SK-N-SH treated with all-trans-retinoic acid at 6 μM for 48 hours (cell line): ENCODE measurements around the gene THAP2.

Source experiments
- ATAC-seq: fragments of 200-7000 bp; cut with Tn5 transposase; 3 replicates; pipeline ENCODE4 v1.9.1; 2020; ENCODE audit warnings: mild to moderate bottlenecking, moderate library complexity
- ARNTL ChIP-seq: fragments of 450-650 bp; formaldehyde crosslinking; IDR thresholded peaks from 2 replicates; pipeline ENCODE4 v1.5.0; 2020; ENCODE audit warnings: low read depth, mild to moderate bottlenecking, moderate library complexity, borderline replicate concordance
- BACH2 ChIP-seq: fragments of 250-450 bp; sonication (Bioruptor Pico); IDR thresholded peaks from 2 replicates; pipeline ENCODE4 v1.9.0; 2021; ENCODE audit warnings: mild to moderate bottlenecking, borderline replicate concordance
- CSDC2 ChIP-seq: fragments of 250-450 bp; sonication (Bioruptor Pico); IDR thresholded peaks from 2 replicates; pipeline ENCODE4 v1.5.0; 2020; ENCODE audit warnings: mild to moderate bottlenecking, moderate library complexity
- ESRRG ChIP-seq: fragments of 250-450 bp; sonication (Bioruptor Pico); IDR thresholded peaks from 2 replicates; pipeline ENCODE4 v1.6.1; 2021; ENCODE audit warnings: mild to moderate bottlenecking
- GLIS3 ChIP-seq: fragments of 250-450 bp; sonication (Bioruptor Pico); IDR thresholded peaks from 2 replicates; pipeline ENCODE4 v1.5.0; 2020; ENCODE audit warnings: mild to moderate bottlenecking, moderate library complexity
- ISL1 ChIP-seq: fragments of 250-450 bp; sonication (Bioruptor Pico); IDR thresholded peaks from 2 replicates; pipeline ENCODE4 v2.1.2; 2022; ENCODE audit warnings: mild to moderate bottlenecking, moderate library complexity
- OSR1 ChIP-seq: fragments of 250-450 bp; sonication (Bioruptor Pico); IDR thresholded peaks from 2 replicates; pipeline ENCODE4 v1.8.0; 2022; ENCODE audit warnings: moderate library complexity, mild to moderate bottlenecking, inconsistent platforms
- PPARA ChIP-seq: fragments of 250-450 bp; sonication (Bioruptor Pico); IDR thresholded peaks from 2 replicates; pipeline ENCODE4 v1.5.0; 2020; ENCODE audit warnings: mild to moderate bottlenecking, borderline replicate concordance
- RARB ChIP-seq: fragments of 250-450 bp; sonication (Bioruptor Pico); IDR thresholded peaks from 2 replicates; pipeline ENCODE4 v1.8.0; 2021; ENCODE audit warnings: mild to moderate bottlenecking, moderate library complexity
- SNAI2 ChIP-seq: fragments of 250-450 bp; sonication (Bioruptor Pico); IDR thresholded peaks from 2 replicates; pipeline ENCODE4 v1.5.0; 2020; ENCODE audit warnings: mild to moderate bottlenecking, moderate library complexity
- TCF4 ChIP-seq: fragments of 250-450 bp; sonication (Bioruptor Pico); IDR thresholded peaks from 2 replicates; pipeline ENCODE4 v1.8.0; 2021; ENCODE audit warnings: mild to moderate bottlenecking, moderate library complexity, borderline replicate concordance
- TOX ChIP-seq: fragments of 250-450 bp; sonication (Bioruptor Pico); IDR thresholded peaks from 2 replicates; pipeline ENCODE4 v1.8.0; 2021; ENCODE audit warnings: mild to moderate bottlenecking, moderate library complexity, borderline replicate concordance
- ZC3H10 ChIP-seq: fragments of 250-450 bp; sonication (Bioruptor Pico); IDR thresholded peaks from 2 replicates; pipeline ENCODE4 v1.5.1; 2021; ENCODE audit warnings: mild to moderate bottlenecking, moderate library complexity
- ZFP3 ChIP-seq: fragments of 250-450 bp; sonication (Bioruptor Pico); IDR thresholded peaks from 2 replicates; pipeline ENCODE4 v1.5.0; 2020; ENCODE audit warnings: mild to moderate bottlenecking, moderate library complexity
- ZFP30 ChIP-seq: fragments of 450-650 bp; formaldehyde crosslinking; IDR thresholded peaks from 2 replicates; pipeline ENCODE4 v1.5.0; 2022; ENCODE audit warnings: mild to moderate bottlenecking, moderate library complexity
- ZNF565 ChIP-seq: fragments of 450-650 bp; formaldehyde crosslinking; conservative IDR thresholded peaks from 2 replicates; pipeline ENCODE4 v1.5.0; 2020; ENCODE audit warnings: low read depth, mild to moderate bottlenecking, moderate library complexity
- ZNF70 ChIP-seq: fragments of 450-650 bp; formaldehyde crosslinking; IDR thresholded peaks from 2 replicates; pipeline ENCODE4 v1.5.0; 2020; ENCODE audit warnings: mild to moderate bottlenecking, moderate library complexity
- TF ChIP-seq, protein P1 (sequence below): fragments of 250-450 bp; sonication (Bioruptor Pico); IDR thresholded peaks from 2 replicates; pipeline ENCODE4 v1.8.0; 2021; ENCODE audit warnings: low read depth, mild to moderate bottlenecking, moderate library complexity, borderline replicate concordance
- TF ChIP-seq, protein P2 (sequence below): fragments of 250-450 bp; sonication (Bioruptor Pico); IDR thresholded peaks from 2 replicates; pipeline ENCODE4 v1.5.1; 2020; ENCODE audit warnings: low read depth, mild to moderate bottlenecking, moderate library complexity
- TF ChIP-seq, protein P3 (sequence below): fragments of 250-450 bp; sonication (Bioruptor Pico); IDR thresholded peaks from 2 replicates; pipeline ENCODE4 v1.5.1; 2021; ENCODE audit warnings: mild to moderate bottlenecking, moderate library complexity
- TF ChIP-seq, protein P4 (sequence below): fragments of 250-450 bp; sonication (Bioruptor Pico); IDR thresholded peaks from 2 replicates; pipeline ENCODE4 v1.8.0; 2020; ENCODE audit warnings: mild to moderate bottlenecking, moderate library complexity, borderline replicate concordance
- TF ChIP-seq, protein P5 (sequence below): fragments of 250-450 bp; sonication (Bioruptor Pico); IDR thresholded peaks from 2 replicates; pipeline ENCODE4 v1.5.0; 2020; ENCODE audit warnings: mild to moderate bottlenecking, moderate library complexity

THAP2 gene

DNA sequence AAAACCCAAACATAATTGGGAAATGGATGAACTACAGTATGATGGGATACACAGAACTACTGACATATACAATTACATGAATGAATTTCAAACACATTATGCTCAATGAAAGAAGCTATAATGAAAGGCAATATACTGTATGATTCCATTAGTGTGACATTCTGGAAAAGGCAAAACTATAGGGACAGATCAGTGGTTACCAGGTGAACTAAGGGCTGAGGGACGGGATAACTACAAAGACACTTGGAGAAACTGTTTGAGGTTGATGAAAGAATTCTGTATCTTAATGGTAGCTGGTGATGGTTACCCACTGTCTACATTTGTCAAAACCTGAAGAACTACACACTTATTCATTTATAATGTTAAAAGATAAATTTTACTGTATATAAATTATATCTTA, 8.2 kb upstream of the THAP2 start:
- no peak for ATAC-seq
- TF ChIP-seq PPARA (CRISPR knock-in tag) = no peak
- TF ChIP-seq, protein P1, sequence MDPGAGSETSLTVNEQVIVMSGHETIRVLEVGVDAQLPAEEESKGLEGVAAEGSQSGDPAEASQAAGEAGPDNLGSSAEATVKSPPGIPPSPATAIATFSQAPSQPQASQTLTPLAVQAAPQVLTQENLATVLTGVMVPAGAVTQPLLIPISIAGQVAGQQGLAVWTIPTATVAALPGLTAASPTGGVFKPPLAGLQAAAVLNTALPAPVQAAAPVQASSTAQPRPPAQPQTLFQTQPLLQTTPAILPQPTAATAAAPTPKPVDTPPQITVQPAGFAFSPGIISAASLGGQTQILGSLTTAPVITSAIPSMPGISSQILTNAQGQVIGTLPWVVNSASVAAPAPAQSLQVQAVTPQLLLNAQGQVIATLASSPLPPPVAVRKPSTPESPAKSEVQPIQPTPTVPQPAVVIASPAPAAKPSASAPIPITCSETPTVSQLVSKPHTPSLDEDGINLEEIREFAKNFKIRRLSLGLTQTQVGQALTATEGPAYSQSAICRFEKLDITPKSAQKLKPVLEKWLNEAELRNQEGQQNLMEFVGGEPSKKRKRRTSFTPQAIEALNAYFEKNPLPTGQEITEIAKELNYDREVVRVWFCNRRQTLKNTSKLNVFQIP = no peak
- no peak for TF ChIP-seq BACH2
- no peak for TF ChIP-seq ZC3H10 (CRISPR knock-in tag)
- TF ChIP-seq ISL1 (CRISPR knock-in tag) = no peak
- TF ChIP-seq ESRRG (CRISPR knock-in tag) = no peak
- TF ChIP-seq, protein P2, sequence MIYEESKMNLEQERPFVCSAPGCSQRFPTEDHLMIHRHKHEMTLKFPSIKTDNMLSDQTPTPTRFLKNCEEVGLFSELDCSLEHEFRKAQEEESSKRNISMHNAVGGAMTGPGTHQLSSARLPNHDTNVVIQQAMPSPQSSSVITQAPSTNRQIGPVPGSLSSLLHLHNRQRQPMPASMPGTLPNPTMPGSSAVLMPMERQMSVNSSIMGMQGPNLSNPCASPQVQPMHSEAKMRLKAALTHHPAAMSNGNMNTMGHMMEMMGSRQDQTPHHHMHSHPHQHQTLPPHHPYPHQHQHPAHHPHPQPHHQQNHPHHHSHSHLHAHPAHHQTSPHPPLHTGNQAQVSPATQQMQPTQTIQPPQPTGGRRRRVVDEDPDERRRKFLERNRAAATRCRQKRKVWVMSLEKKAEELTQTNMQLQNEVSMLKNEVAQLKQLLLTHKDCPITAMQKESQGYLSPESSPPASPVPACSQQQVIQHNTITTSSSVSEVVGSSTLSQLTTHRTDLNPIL (CRISPR knock-in tag) = no peak
- TF ChIP-seq ZFP3 (CRISPR knock-in tag) = no peak
- TF ChIP-seq, protein P3, sequence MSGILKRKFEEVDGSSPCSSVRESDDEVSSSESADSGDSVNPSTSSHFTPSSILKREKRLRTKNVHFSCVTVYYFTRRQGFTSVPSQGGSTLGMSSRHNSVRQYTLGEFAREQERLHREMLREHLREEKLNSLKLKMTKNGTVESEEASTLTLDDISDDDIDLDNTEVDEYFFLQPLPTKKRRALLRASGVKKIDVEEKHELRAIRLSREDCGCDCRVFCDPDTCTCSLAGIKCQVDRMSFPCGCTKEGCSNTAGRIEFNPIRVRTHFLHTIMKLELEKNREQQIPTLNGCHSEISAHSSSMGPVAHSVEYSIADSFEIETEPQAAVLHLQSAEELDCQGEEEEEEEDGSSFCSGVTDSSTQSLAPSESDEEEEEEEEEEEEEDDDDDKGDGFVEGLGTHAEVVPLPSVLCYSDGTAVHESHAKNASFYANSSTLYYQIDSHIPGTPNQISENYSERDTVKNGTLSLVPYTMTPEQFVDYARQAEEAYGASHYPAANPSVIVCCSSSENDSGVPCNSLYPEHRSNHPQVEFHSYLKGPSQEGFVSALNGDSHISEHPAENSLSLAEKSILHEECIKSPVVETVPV (CRISPR knock-in tag) = no peak
- no peak for TF ChIP-seq TCF4 (CRISPR knock-in tag)
- TF ChIP-seq OSR1 (CRISPR knock-in tag) = no peak
- no peak for TF ChIP-seq RARB (CRISPR knock-in tag)
- TF ChIP-seq ZNF565 (CRISPR knock-in tag) = no peak
- TF ChIP-seq TOX (CRISPR knock-in tag) = no peak
- no peak for TF ChIP-seq ZNF70 (CRISPR knock-in tag)
- TF ChIP-seq SNAI2 (CRISPR knock-in tag) = no peak
- no peak for TF ChIP-seq GLIS3
- TF ChIP-seq, protein P4, sequence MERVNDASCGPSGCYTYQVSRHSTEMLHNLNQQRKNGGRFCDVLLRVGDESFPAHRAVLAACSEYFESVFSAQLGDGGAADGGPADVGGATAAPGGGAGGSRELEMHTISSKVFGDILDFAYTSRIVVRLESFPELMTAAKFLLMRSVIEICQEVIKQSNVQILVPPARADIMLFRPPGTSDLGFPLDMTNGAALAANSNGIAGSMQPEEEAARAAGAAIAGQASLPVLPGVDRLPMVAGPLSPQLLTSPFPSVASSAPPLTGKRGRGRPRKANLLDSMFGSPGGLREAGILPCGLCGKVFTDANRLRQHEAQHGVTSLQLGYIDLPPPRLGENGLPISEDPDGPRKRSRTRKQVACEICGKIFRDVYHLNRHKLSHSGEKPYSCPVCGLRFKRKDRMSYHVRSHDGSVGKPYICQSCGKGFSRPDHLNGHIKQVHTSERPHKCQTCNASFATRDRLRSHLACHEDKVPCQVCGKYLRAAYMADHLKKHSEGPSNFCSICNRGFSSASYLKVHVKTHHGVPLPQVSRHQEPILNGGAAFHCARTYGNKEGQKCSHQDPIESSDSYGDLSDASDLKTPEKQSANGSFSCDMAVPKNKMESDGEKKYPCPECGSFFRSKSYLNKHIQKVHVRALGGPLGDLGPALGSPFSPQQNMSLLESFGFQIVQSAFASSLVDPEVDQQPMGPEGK (CRISPR knock-in tag) = no peak

DNA sequence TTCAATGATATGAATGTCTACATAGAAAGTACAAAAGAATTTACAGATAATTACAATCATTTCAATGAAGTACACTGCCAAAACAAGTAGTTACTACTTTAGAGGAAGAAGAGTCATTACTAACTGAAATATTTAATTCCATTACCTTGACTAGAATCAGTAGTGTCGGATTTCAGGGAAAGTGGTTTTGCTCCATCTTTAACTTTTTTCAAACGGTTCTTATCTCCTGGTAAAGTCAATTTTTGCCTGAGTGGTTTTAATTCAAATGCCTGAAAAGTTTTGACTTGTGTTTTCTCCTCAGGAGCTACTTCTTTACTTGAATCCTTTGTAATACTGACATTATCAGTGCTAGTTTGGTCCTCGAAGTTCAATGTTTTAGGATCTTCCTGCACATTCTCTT, 7.4 kb upstream of the THAP2 start:
- TF ChIP-seq PPARA (CRISPR knock-in tag) (no peak), CSDC2 (CRISPR knock-in tag) (no peak)
- TF ChIP-seq, protein P5, sequence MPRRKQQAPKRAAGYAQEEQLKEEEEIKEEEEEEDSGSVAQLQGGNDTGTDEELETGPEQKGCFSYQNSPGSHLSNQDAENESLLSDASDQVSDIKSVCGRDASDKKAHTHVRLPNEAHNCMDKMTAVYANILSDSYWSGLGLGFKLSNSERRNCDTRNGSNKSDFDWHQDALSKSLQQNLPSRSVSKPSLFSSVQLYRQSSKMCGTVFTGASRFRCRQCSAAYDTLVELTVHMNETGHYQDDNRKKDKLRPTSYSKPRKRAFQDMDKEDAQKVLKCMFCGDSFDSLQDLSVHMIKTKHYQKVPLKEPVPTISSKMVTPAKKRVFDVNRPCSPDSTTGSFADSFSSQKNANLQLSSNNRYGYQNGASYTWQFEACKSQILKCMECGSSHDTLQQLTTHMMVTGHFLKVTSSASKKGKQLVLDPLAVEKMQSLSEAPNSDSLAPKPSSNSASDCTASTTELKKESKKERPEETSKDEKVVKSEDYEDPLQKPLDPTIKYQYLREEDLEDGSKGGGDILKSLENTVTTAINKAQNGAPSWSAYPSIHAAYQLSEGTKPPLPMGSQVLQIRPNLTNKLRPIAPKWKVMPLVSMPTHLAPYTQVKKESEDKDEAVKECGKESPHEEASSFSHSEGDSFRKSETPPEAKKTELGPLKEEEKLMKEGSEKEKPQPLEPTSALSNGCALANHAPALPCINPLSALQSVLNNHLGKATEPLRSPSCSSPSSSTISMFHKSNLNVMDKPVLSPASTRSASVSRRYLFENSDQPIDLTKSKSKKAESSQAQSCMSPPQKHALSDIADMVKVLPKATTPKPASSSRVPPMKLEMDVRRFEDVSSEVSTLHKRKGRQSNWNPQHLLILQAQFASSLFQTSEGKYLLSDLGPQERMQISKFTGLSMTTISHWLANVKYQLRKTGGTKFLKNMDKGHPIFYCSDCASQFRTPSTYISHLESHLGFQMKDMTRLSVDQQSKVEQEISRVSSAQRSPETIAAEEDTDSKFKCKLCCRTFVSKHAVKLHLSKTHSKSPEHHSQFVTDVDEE (CRISPR knock-in tag) = no peak
- TF ChIP-seq, all 23 proteins: peak for 0
- no peak for ATAC-seq

DNA sequence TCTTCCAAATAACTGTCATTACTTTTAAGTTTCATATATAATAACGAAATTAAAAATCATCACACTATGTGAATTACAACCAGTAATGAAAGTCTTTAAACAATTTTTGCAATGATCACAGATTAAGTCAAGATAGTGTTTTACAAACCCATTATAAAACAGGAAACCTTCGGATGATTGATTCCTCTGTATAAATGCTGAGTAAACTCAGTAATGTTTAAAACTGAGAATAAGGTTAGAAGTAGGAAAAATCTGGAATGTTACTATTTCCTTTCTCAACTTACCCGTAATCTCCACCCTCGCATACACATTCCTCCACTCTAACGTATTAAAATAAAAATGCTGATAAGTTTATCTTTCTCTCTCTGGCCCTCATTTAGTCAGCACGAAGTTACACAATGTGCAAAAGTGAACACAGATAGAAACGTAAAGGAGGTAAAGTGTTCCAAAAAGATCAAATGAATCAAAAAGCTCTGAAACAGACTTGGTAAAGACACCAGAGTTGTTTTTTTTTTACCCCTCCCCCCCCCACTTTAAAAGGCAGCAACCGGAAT, 2.0 kb upstream of the THAP2 start:
- no peak for ATAC-seq
- no peak for TF ChIP-seq ESRRG (CRISPR knock-in tag)
- no peak for TF ChIP-seq ISL1 (CRISPR knock-in tag)
- TF ChIP-seq, protein P5 (CRISPR knock-in tag) = no peak
- TF ChIP-seq ZNF565 (CRISPR knock-in tag) = no peak
- no peak for TF ChIP-seq ARNTL
- no peak for TF ChIP-seq OSR1 (CRISPR knock-in tag)
- TF ChIP-seq BACH2 = no peak
- TF ChIP-seq, protein P1 = no peak
- TF ChIP-seq, protein P4 (CRISPR knock-in tag) = no peak
- TF ChIP-seq CSDC2 (CRISPR knock-in tag) = no peak
- TF ChIP-seq ZFP30 (CRISPR knock-in tag) = no peak
